GM12865 (cell line): ENCODE data around the gene GPC1.

Experiments
- DNase-seq: peaks from one replicate; pipeline ENCODE4 v3.0.0; 2010; ENCODE audit warnings: low read depth
- H3K4me3 ChIP-seq: 2 replicates; pipeline ENCODE4 v1.5.1; 2011; ENCODE audit warnings: mild to moderate bottlenecking, low read depth, low read length, control low read depth
- CTCF ChIP-seq: IDR thresholded peaks from 2 replicates; pipeline ENCODE4 v1.5.1; 2011; ENCODE audit warnings: low read length, control low read depth, low read depth, inconsistent platforms; ENCODE audit not compliant: insufficient read depth; ENCODE audit errors: missing control alignments

Gene GPC1

DNA sequence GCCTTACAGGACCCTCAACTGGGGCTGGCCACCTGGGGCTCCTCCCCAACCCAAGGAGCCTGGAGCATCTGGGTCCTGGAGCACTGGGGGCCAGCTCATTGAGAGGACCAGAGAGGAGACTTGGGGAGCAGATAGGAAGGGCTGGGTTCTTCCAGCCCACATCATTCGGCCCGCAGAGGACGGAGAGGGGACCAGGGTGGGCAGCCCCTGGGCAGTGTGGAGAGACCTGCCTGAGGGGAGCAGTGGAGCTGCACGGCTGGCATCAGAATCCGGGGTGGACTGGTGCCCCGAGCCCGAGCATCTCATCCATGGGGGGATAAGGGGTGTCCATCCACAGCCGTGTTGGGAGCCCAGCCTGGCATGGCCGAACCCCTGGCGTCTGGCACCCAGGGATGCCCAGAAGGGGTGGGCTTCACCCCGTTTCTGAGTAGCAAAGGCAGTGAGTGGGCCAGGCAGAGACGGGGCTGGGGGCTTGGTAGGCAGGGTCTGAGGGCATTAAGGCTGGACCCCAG is 11.3 kb downstream of the GPC1 start:
- DNase-seq = no peak
- H3K4me3 ChIP-seq = no peak overlapping the region
- TF ChIP-seq CTCF = no peak

DNA sequence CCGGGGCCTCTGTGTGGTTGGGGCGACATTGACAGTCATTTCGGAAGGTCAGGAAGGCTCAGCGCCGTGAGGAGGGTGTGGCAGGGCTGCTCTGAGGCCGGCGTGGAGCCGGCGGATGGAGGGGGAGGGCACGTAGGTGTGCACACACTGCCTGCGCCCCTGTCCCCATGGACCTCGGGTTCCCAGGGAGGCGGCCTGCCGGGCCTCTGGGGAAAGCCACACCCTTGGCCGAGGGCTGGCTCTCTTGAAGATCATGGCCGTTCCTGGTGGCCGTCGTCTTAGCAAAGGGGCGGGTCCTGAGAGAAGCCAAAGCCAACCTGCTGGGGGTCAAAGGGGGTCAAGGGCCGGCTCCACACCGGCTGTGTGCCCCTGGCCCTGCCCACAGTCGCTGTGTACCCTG is 11.9 kb downstream of the GPC1 start:
- DNase-seq = no peak

GRCh38 chr2:240447934-240448333 is 12.5 kb downstream of the GPC1 start:
- no peak for TF ChIP-seq CTCF
- no peak for DNase-seq
- H3K4me3 ChIP-seq = no peak overlapping the region

More for the DNA sequence above, 11.9 kb downstream of the GPC1 start:
- no peak for TF ChIP-seq CTCF
- H3K4me3 ChIP-seq = no peak overlapping the region

DNA sequence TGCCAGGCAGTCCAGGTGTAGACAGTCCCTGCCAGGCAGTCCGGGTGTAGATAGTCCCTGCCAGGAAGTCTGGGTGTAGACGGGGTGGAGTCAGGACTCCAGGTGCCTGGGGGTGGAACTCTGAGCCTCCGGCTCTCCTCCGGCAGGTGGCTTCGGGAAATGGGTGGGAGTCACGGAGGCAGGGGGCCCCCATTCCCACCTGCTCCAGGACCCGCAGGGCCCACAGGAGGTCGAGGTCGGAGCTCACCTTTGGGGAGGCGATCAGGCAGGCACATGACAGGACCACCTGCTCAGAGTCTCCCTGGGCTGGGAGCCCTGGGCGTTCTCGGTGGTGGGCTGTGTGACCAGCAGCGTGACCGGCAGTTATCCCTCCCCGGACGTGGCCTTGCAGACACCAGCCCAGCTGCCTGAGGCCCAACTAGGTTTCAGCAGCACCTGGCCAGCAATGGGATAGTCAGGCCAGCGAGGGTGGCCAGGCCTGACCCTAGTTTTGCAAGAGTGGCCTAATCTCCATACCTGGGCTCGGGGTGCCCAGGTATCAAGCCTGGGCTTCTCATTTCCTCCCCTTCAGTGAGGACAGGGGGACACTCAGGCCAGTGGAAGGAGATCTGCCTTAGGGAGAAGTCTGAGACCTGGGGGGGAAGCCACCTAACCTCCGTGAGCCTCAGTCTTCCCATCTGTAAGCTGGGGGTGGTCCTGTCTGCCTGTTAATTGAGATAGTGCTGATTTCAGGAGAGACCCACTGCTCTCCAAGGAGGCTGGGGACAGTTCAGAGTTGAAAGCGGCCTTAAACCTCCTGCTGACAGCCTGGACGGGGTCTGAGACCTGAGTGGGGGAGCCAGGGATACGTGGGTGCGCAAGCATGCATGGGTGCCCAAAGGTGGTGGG is 13.2 kb downstream of the GPC1 start:
- DNase-seq = no peak
- no peak for TF ChIP-seq CTCF
- H3K4me3 ChIP-seq = no peak overlapping the region

DNA sequence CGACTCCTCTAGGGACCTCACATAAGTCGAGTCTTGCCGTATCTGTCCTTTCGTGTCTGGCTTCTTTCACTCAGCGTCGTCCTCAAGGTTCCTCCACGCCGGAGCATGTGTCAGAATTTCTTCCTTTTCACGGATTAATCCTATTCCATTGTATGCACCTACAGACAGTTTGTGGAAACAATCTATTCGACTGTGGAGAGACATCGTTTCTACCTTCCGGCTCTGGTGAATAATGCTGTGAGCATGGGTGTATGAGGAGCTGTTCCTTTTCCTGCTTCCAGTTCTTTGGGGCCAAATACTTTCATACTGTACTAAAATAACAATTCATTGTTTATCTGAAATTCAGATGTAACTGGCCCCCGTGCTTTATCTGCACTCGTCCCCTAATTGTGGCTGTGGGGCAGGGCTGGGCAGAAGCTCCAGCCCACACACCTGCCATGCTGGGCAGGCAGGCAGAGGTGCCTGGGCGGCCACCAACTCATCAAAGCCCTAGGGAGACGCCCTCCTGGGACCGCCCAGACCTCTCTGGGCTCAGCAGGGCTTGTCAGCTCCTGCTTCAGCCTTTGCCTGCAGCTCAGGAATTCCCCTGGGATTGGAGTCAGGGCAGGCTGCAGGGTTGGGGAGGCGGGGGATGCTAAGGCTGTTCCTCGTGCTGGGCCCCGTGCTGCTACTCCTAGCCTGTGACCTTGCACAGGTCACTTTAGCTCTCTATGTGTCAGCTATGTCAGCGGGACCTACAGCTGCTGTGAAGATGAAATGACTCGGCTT is 14.5 kb downstream of the GPC1 start:
- TF ChIP-seq CTCF = no peak
- DNase-seq = no peak
- no peak overlapping the region for H3K4me3 ChIP-seq

DNA sequence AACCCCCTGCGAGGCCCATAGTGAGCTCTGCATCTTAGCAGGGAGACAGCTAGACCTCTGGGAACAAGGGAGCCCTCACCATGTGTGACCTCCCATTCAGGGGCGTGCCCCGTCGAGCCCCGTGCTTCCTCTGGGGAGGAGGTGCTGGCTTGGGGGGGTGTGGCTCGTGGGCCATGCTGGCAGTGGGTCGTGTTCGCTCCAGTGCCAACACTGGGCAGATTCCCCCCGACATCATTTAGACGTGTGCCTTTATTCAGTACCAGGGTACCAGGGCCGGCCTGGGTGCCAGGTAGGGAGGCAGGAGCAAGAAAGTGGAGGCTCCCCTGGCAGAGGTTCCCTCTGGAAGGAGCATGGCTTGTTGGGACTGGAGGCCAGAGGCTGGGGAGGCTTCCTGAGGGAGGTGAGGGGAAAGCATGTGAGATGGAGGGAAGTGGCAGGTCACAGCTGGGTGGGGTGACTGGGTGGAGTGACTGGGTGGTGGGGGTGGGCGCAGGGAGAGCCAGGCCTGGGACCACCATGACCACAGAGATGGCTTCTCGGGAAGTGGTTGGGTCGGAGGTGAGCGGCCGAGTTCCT is 15.2 kb downstream of the GPC1 start:
- H3K4me3 ChIP-seq = no peak overlapping the region
- DNase-seq = no peak
- no peak for TF ChIP-seq CTCF
